ENCODE data around the gene USPL1. TPM values are rescaled to one million over a fixed set of nuclear protein-coding genes. Genes with fewer than 3 reads are reported as not detected.
A peak's percentile ranks its signal among the peaks of the same experiment; 100 is the strongest.

The USPL1 gene
- total RNA-seq, 1 experiment from 2014 or later, result 14.3 TPM

DNA sequence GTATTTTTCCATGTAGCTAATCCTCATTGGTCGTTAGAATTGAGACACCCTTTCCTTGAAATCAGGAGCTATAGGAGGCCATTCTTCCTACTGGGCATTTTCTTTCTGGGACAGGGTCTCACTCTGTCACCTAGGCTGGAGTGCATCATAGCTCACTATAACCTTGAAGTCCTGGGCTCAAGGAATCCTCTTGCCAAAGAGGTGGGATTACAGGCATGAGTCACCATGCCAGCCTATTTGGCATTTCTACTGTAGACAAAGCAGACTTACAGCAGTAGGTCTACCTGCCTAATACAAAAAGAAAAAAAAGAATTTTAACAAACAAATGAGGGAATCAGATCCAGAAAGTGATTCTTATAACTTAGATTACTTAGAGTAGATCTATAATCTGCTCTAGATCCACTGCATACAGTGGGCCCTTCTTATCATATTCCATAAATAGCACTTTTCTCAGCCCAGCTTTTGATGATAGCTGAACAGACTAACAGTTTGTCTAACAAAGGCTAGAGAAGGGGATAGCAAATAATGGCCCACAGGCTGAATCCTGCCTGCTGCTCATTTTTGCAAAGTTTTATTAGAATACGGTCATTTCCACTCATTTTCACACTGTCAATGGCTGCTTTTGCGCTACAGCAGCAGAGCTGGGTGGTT lies 36.7 kb upstream of the USPL1 start:
- Mint-ChIP-seq H3K36me3 (no peaks in the 10 kb centered on the region), H3K4me3 (no peak overlapping the region), H3K27me3 (ENCODE audit: low read depth) (no peaks in the 10 kb centered on the region), H3K9me3 (no peaks in the 10 kb centered on the region), H3K4me1 (no peaks in the 10 kb centered on the region), H3K27ac (no peak overlapping the region)
- ATAC-seq (peak; percentile 30), DNase-seq (ENCODE audit: low spot score) (no peak)
- no peak for TF ChIP-seq FOXJ3 (CRISPR knock-in tag; IDR thresholded peaks at IDR 0.05; ENCODE audit: borderline replicate concordance)
- no peak for TF ChIP-seq MYBL2 (CRISPR knock-in tag; IDR thresholded peaks at IDR 0.05)
- no peak for TF ChIP-seq IRF2 (CRISPR knock-in tag; IDR thresholded peaks at IDR 0.05; ENCODE audit: borderline replicate concordance, low read depth)
- no peak for TF ChIP-seq E2F4 (CRISPR knock-in tag; IDR thresholded peaks at IDR 0.05; ENCODE audit: borderline replicate concordance, low read depth)
- no peak for TF ChIP-seq GTF2I (CRISPR knock-in tag; conservative IDR thresholded peaks at IDR 0.05)
- TF ChIP-seq, protein P1, sequence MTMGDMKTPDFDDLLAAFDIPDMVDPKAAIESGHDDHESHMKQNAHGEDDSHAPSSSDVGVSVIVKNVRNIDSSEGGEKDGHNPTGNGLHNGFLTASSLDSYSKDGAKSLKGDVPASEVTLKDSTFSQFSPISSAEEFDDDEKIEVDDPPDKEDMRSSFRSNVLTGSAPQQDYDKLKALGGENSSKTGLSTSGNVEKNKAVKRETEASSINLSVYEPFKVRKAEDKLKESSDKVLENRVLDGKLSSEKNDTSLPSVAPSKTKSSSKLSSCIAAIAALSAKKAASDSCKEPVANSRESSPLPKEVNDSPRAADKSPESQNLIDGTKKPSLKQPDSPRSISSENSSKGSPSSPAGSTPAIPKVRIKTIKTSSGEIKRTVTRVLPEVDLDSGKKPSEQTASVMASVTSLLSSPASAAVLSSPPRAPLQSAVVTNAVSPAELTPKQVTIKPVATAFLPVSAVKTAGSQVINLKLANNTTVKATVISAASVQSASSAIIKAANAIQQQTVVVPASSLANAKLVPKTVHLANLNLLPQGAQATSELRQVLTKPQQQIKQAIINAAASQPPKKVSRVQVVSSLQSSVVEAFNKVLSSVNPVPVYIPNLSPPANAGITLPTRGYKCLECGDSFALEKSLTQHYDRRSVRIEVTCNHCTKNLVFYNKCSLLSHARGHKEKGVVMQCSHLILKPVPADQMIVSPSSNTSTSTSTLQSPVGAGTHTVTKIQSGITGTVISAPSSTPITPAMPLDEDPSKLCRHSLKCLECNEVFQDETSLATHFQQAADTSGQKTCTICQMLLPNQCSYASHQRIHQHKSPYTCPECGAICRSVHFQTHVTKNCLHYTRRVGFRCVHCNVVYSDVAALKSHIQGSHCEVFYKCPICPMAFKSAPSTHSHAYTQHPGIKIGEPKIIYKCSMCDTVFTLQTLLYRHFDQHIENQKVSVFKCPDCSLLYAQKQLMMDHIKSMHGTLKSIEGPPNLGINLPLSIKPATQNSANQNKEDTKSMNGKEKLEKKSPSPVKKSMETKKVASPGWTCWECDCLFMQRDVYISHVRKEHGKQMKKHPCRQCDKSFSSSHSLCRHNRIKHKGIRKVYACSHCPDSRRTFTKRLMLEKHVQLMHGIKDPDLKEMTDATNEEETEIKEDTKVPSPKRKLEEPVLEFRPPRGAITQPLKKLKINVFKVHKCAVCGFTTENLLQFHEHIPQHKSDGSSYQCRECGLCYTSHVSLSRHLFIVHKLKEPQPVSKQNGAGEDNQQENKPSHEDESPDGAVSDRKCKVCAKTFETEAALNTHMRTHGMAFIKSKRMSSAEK (CRISPR knock-in tag; IDR thresholded peaks at IDR 0.05; ENCODE audit: borderline replicate concordance), result no peak
- no peak for TF ChIP-seq OVOL2 (CRISPR knock-in tag; IDR thresholded peaks at IDR 0.05; ENCODE audit: borderline replicate concordance)
- no peak for TF ChIP-seq AFF4 (CRISPR knock-in tag; IDR thresholded peaks at IDR 0.05; ENCODE audit: borderline replicate concordance)
- TF ChIP-seq NR3C1 (CRISPR knock-in tag; conservative IDR thresholded peaks at IDR 0.05; ENCODE audit: low read depth), result no peak
- no peak for TF ChIP-seq FOXP1 (CRISPR knock-in tag; IDR thresholded peaks at IDR 0.05; ENCODE audit: borderline replicate concordance)
- no peak for TF ChIP-seq ZBTB43 (CRISPR knock-in tag; IDR thresholded peaks at IDR 0.05)
- TF ChIP-seq, protein P2, sequence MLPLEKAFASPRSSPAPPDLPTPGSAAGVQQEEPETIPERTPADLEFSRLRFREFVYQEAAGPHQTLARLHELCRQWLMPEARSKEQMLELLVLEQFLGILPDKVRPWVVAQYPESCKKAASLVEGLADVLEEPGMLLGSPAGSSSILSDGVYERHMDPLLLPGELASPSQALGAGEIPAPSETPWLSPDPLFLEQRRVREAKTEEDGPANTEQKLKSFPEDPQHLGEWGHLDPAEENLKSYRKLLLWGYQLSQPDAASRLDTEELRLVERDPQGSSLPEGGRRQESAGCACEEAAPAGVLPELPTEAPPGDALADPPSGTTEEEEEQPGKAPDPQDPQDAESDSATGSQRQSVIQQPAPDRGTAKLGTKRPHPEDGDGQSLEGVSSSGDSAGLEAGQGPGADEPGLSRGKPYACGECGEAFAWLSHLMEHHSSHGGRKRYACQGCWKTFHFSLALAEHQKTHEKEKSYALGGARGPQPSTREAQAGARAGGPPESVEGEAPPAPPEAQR (CRISPR knock-in tag; IDR thresholded peaks at IDR 0.05), result no peak
- no peak for TF ChIP-seq ZNF671 (CRISPR knock-in tag; IDR thresholded peaks at IDR 0.05)
- TF ChIP-seq SP1 (CRISPR knock-in tag; conservative IDR thresholded peaks at IDR 0.05), result no peak
- TF ChIP-seq USF1 (CRISPR knock-in tag; IDR thresholded peaks at IDR 0.05), result no peak
- TF ChIP-seq, protein P3, sequence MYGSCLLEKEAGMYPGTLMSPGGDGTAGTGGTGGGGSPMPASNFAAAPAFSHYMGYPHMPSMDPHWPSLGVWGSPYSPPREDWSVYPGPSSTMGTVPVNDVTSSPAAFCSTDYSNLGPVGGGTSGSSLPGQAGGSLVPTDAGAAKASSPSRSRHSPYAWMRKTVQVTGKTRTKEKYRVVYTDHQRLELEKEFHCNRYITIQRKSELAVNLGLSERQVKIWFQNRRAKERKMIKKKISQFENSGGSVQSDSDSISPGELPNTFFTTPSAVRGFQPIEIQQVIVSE (CRISPR knock-in tag; IDR thresholded peaks at IDR 0.05; ENCODE audit: borderline replicate concordance), result no peak
- TF ChIP-seq NFE2L1 (CRISPR knock-in tag; IDR thresholded peaks at IDR 0.05), result no peak
- TF ChIP-seq ZNF317 (CRISPR knock-in tag; IDR thresholded peaks at IDR 0.05; ENCODE audit: borderline replicate concordance, low read depth), result no peak
- ChIA-PET POLR2A (no interaction called here), CTCF (interaction anchor here (0.7 to 2.7 kb wide), 22 partner anchors 13 to 466 kb away, joined by 3 to 31 read pairs (median 4); partner anchors contain the start of gene HMGB1)

Data from WTC11 (cell line).